GM12878 (cell line): ENCODE results near the gene FOSB. TPM values are rescaled to one million over a fixed set of nuclear protein-coding genes. Genes with fewer than 3 reads are reported as not detected.

ENCODE experiments used
- ATF7 ChIP-seq: fragments of 450-650 bp; IDR thresholded peaks from 2 replicates; pipeline ENCODE4 v1.6.1; 2016; ENCODE audit warnings: low read depth, mild to moderate bottlenecking
- BHLHE40 ChIP-seq, 2 experiments: fragments of 450-650 bp in 1 of 2; IDR thresholded peaks; 2 replicates each; pipeline ENCODE4 v1.6.1; 2011 to 2017; ENCODE audit warnings: low read depth in 2 of 2, borderline replicate concordance in 1 of 2, improper control_type of control experiment in 1 of 2, low read length in 1 of 2, mild to moderate bottlenecking in 1 of 2
- BMI1 ChIP-seq: fragments of 450-650 bp; IDR thresholded peaks from 2 replicates; pipeline ENCODE4 v1.6.1; 2016; ENCODE audit warnings: mild to moderate bottlenecking, moderate library complexity, borderline replicate concordance
- CREB1 ChIP-seq: IDR thresholded peaks from 2 replicates; pipeline ENCODE4 v1.6.1; 2012; ENCODE audit warnings: low read depth, mild to moderate bottlenecking, inconsistent platforms
- EGR1 ChIP-seq, 2 experiments: IDR thresholded peaks; 1 replicate in 1 of 2; 2 replicates in 1 of 2; pipeline ENCODE4 v1.6.1; 2011 to 2012; ENCODE audit warnings: low read depth in 2 of 2, low read length in 2 of 2, borderline replicate concordance in 1 of 2, mild to moderate bottlenecking in 1 of 2, moderate library complexity in 1 of 2
- IRF4 ChIP-seq: IDR thresholded peaks from 2 replicates; pipeline ENCODE4 v1.6.1; 2011; ENCODE audit warnings: low read depth, low read length
- JUND ChIP-seq: IDR thresholded peaks from 2 replicates; pipeline ENCODE4 v1.6.1; 2012; ENCODE audit warnings: low read depth, mild to moderate bottlenecking, low read length, improper control_type of control experiment, moderate library complexity
- MXI1 ChIP-seq: fragments of 150-350 bp; IDR thresholded peaks from 2 replicates; pipeline ENCODE4 v1.6.1; 2011; ENCODE audit warnings: low read depth, mild to moderate bottlenecking, inconsistent platforms, low read length, improper control_type of control experiment
- MYC ChIP-seq: IDR thresholded peaks from 2 replicates; pipeline ENCODE4 v1.6.1; 2011; ENCODE audit warnings: mild to moderate bottlenecking, low read length, moderate library complexity, inconsistent platforms; ENCODE audit not compliant: insufficient read depth, insufficient replicate concordance, insufficient read length, severe bottlenecking
- NFYB ChIP-seq: IDR thresholded peaks from 2 replicates; pipeline ENCODE4 v1.6.1; 2011; ENCODE audit warnings: low read depth, mild to moderate bottlenecking, low read length, improper control_type of control experiment, moderate library complexity; ENCODE audit not compliant: insufficient read depth
- PAX5 ChIP-seq: IDR thresholded peaks from 2 replicates; pipeline ENCODE4 v1.6.1; 2011; ENCODE audit warnings: low read depth, low read length, borderline replicate concordance
- PBX3 ChIP-seq: IDR thresholded peaks from 2 replicates; pipeline ENCODE4 v1.6.1; 2011; ENCODE audit warnings: mild to moderate bottlenecking, low read depth, low read length, moderate library complexity; ENCODE audit not compliant: insufficient replicate concordance
- POLR2A ChIP-seq: IDR thresholded peaks from 2 replicates; pipeline ENCODE4 v1.6.1; 2011; ENCODE audit warnings: low read depth, mild to moderate bottlenecking, low read length
- RELA ChIP-seq: fragments of 450-650 bp; IDR thresholded peaks from 2 replicates; pipeline ENCODE4 v1.8.0; 2014; ENCODE audit warnings: borderline replicate concordance; ENCODE audit not compliant: partially characterized antibody
- RELB ChIP-seq: fragments of 450-650 bp; IDR thresholded peaks from 2 replicates; pipeline ENCODE4 v1.6.1; 2017; ENCODE audit warnings: low read depth, mild to moderate bottlenecking, moderate library complexity
- TAF1 ChIP-seq: IDR thresholded peaks from 2 replicates; pipeline ENCODE4 v1.6.1; 2011; ENCODE audit warnings: mild to moderate bottlenecking, low read depth, low read length, borderline replicate concordance
- USF2 ChIP-seq: IDR thresholded peaks from 2 replicates; pipeline ENCODE4 v1.6.1; 2011; ENCODE audit warnings: low read depth, low read length, improper control_type of control experiment, borderline replicate concordance
- polyA plus RNA-seq, 11 experiments: library from polyadenylated mRNA; depleted of rRNA in 4 of 11; unstranded in 6 of 11; stranded (reverse) in 5 of 11; fragments of >200 nt; fragmentation: Nextera tagmentation in 4 of 11; fragmentation: Illumina TruSeq in 1 of 11; extraction: Ambion mirVana in 4 of 11; extraction: Trizol in 1 of 11; gene quantifications; 1 replicate in 1 of 11; 2 replicates in 10 of 11; pipeline versions ENCODE4 v1.2.1 to v1.2.3, GENCODE V29; 2011 to 2016; ENCODE audit warnings: inconsistent platforms in 2 of 11, missing spikeins in 2 of 11, low read depth in 1 of 11
- total RNA-seq, 4 experiments: library from RNA; depleted of rRNA in 3 of 4; stranded (reverse); fragments of >200 nt in 3 of 4; fragmentation: Illumina TruSeq in 1 of 4; extraction: Trizol in 1 of 4; gene quantifications; 2 replicates each; pipeline versions ENCODE4 v1.2.1 to v1.2.3, GENCODE V29; 2013 to 2021
- TF ChIP-seq, protein P1 (sequence below): fragments of 450-650 bp; IDR thresholded peaks from 2 replicates; pipeline ENCODE4 v1.6.1; 2017; ENCODE audit warnings: mild to moderate bottlenecking, low read depth, inconsistent platforms; ENCODE audit not compliant: poor library complexity, severe bottlenecking
- TF ChIP-seq, protein P2 (sequence below): IDR thresholded peaks from 2 replicates; pipeline ENCODE4 v1.6.1; 2012; ENCODE audit warnings: low read length, inconsistent platforms

FOSB gene
- total and polyA plus RNA-seq, 10 of the 15 experiments (the other 5 are each of a cell fraction or from before 2014, with no cell fraction given): 0.06 to 0.56 (median 0.26) TPM

DNA sequence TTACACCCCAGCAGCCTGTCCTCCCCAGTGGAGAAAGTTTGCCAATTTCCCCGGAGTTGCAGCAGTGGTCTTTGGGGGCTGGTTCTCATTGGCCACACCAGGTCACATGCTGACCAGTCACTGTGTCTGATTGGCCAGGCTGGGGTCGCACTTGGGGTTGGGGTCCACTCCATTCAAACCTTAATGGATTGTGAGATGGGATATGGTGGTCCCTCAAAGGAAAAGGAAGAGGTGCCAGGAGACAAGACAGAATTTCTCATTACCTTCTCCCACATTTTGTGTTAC lies 33.9 kb downstream of the FOSB start (continued):
- TF ChIP-seq, protein P1, sequence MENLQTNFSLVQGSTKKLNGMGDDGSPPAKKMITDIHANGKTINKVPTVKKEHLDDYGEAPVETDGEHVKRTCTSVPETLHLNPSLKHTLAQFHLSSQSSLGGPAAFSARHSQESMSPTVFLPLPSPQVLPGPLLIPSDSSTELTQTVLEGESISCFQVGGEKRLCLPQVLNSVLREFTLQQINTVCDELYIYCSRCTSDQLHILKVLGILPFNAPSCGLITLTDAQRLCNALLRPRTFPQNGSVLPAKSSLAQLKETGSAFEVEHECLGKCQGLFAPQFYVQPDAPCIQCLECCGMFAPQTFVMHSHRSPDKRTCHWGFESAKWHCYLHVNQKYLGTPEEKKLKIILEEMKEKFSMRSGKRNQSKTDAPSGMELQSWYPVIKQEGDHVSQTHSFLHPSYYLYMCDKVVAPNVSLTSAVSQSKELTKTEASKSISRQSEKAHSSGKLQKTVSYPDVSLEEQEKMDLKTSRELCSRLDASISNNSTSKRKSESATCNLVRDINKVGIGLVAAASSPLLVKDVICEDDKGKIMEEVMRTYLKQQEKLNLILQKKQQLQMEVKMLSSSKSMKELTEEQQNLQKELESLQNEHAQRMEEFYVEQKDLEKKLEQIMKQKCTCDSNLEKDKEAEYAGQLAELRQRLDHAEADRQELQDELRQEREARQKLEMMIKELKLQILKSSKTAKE: no peak
- TF ChIP-seq BMI1: no peak
- no peak for TF ChIP-seq BHLHE40 (IDR thresholded peaks at IDR 0.05; ENCODE audit: borderline replicate concordance in 1 of 2, low read depth in 2 of 2, low read length in 1 of 2)
- no peak for TF ChIP-seq RELA
- no peak for TF ChIP-seq IRF4
- no peak for TF ChIP-seq PBX3
- TF ChIP-seq RELB: no peak
- TF ChIP-seq POLR2A: no peak
- TF ChIP-seq MYC: no peak
- TF ChIP-seq, protein P2, sequence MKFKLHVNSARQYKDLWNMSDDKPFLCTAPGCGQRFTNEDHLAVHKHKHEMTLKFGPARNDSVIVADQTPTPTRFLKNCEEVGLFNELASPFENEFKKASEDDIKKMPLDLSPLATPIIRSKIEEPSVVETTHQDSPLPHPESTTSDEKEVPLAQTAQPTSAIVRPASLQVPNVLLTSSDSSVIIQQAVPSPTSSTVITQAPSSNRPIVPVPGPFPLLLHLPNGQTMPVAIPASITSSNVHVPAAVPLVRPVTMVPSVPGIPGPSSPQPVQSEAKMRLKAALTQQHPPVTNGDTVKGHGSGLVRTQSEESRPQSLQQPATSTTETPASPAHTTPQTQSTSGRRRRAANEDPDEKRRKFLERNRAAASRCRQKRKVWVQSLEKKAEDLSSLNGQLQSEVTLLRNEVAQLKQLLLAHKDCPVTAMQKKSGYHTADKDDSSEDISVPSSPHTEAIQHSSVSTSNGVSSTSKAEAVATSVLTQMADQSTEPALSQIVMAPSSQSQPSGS: no peak
- peak; percentile 73 for TF ChIP-seq NFYB
- TF ChIP-seq ATF7: 0 out of 2 replicates have a peak, but pooled peaks have one; percentile 2
- TF ChIP-seq MXI1: no peak
- TF ChIP-seq EGR1 (IDR thresholded peaks at IDR 0.05; ENCODE audit: borderline replicate concordance in 1 of 2, low read depth in 2 of 2, low read length in 2 of 2): no peak
- TF ChIP-seq PAX5: no peak
- TF ChIP-seq CREB1: no peak
- TF ChIP-seq TAF1: no peak
- no peak for TF ChIP-seq JUND
- TF ChIP-seq USF2: peak; percentile 12; the same call in 1 of the 2 replicates
